Nephron progenitor cell (in vitro differentiated cells): ENCODE results near the gene SAMD10.
A peak's percentile ranks its signal among the peaks of the same experiment; 100 is the strongest.

Experiments used
- DNase-seq: peaks from one replicate; pipeline ENCODE4 v3.0.0; 2021
- H3K27ac Mint-ChIP-seq: 2 replicates; pipeline ENCODE4 v1.8.0; 2021; ENCODE audit warnings: mild to moderate bottlenecking, moderate library complexity, mixed read lengths
- H3K27me3 Mint-ChIP-seq: 2 replicates; pipeline ENCODE4 v1.8.0; 2021; ENCODE audit warnings: mild to moderate bottlenecking, low read depth, mixed read lengths; ENCODE audit not compliant: poor library complexity
- H3K36me3 Mint-ChIP-seq: 2 replicates; pipeline ENCODE4 v1.8.0; 2021; ENCODE audit warnings: low read depth, mixed read lengths
- H3K4me1 Mint-ChIP-seq: 2 replicates; pipeline ENCODE4 v1.8.0; 2021; ENCODE audit warnings: mixed read lengths
- H3K4me3 Mint-ChIP-seq: 2 replicates; pipeline ENCODE4 v1.8.0; 2021; ENCODE audit warnings: mild to moderate bottlenecking, moderate library complexity, mixed read lengths
- H3K9me3 Mint-ChIP-seq: 2 replicates; pipeline ENCODE4 v1.8.0; 2021; ENCODE audit warnings: mild to moderate bottlenecking, moderate library complexity, mixed read lengths
- TF ChIP-seq, protein P1 (sequence below): fragments of 200-600 bp; sonication (generic); IDR thresholded peaks from 2 replicates; pipeline ENCODE4 v1.5.0; 2021; ENCODE audit warnings: antibody characterized with exemption

SAMD10 gene

GRCh38 chr20:64011366-64011779, 31.9 kb upstream of the SAMD10 start:
- TF ChIP-seq, protein P1, sequence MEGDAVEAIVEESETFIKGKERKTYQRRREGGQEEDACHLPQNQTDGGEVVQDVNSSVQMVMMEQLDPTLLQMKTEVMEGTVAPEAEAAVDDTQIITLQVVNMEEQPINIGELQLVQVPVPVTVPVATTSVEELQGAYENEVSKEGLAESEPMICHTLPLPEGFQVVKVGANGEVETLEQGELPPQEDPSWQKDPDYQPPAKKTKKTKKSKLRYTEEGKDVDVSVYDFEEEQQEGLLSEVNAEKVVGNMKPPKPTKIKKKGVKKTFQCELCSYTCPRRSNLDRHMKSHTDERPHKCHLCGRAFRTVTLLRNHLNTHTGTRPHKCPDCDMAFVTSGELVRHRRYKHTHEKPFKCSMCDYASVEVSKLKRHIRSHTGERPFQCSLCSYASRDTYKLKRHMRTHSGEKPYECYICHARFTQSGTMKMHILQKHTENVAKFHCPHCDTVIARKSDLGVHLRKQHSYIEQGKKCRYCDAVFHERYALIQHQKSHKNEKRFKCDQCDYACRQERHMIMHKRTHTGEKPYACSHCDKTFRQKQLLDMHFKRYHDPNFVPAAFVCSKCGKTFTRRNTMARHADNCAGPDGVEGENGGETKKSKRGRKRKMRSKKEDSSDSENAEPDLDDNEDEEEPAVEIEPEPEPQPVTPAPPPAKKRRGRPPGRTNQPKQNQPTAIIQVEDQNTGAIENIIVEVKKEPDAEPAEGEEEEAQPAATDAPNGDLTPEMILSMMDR = no peak
- H3K27ac Mint-ChIP-seq = no peak overlapping the region
- no peaks in the 10 kb centered on the region for H3K27me3 Mint-ChIP-seq
- H3K9me3 Mint-ChIP-seq = peaks cover 11% of the 10 kb centered on the region
- H3K4me1 Mint-ChIP-seq = no peaks in the 10 kb centered on the region
- peaks cover 74% of the 10 kb centered on the region for H3K36me3 Mint-ChIP-seq
- DNase-seq = no peak
- H3K4me3 Mint-ChIP-seq = no peak overlapping the region

GRCh38 chr20:64010711-64011237, 31.3 kb upstream of the SAMD10 start:
- no peak for DNase-seq
- H3K27ac Mint-ChIP-seq = no peak overlapping the region
- H3K9me3 Mint-ChIP-seq = peaks cover 11% of the 10 kb centered on the region
- peaks cover 73% of the 10 kb centered on the region for H3K36me3 Mint-ChIP-seq
- H3K4me3 Mint-ChIP-seq = no peak overlapping the region
- H3K27me3 Mint-ChIP-seq = no peaks in the 10 kb centered on the region
- TF ChIP-seq, protein P1 = no peak
- no peaks in the 10 kb centered on the region for H3K4me1 Mint-ChIP-seq

DNA sequence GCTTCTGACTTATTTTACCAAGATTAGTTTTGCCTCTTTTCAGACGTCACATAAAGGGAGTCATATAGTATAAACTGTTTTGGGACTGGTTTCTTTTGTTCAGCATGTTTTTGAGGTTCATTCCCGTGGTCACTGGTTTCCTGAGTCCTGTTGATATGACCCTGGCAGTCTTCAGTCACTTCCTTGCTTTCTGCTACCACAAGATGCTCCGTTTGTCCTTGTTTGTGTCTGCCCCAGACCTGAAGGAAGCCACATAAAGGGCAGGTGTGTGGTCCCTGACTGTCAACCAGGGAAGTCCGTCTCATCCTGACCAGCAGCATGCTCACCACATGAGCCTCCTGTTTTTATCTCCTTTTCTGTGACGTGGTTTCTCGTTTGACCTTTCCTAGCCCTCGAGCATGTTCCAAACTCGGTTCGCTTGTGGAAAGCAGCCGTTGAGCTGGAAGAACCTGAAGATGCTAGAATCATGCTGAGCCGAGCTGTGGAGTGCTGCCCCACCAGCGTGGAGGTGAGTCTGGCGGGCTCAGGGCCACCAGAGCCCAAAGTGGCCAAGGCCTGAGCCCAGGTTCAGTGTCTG, 30.5 kb upstream of the SAMD10 start:
- peak overlapping the region; percentile 39 for H3K27ac Mint-ChIP-seq
- H3K27me3 Mint-ChIP-seq = no peaks in the 10 kb centered on the region
- DNase-seq = no peak
- TF ChIP-seq, protein P1 = no peak
- H3K36me3 Mint-ChIP-seq = peaks cover 70% of the 10 kb centered on the region
- peaks cover 11% of the 10 kb centered on the region for H3K9me3 Mint-ChIP-seq
- no peak overlapping the region for H3K4me3 Mint-ChIP-seq
- peaks cover 5% of the 10 kb centered on the region for H3K4me1 Mint-ChIP-seq

- Mint-ChIP-seq H3K36me3 (peaks cover 60% of the 10 kb centered on the region), H3K4me1 (peaks cover 23% of the 10 kb centered on the region), H3K27me3 (no peaks in the 10 kb centered on the region), H3K27ac (no peak overlapping the region), H3K9me3 (peaks cover 11% of the 10 kb centered on the region), H3K4me3 (no peak overlapping the region)
- TF ChIP-seq, protein P1 = no peak
- DNase-seq = no peak
These were observed 27.5 kb upstream of the SAMD10 start for GRCh38 chr20:64006902-64007301.

DNA sequence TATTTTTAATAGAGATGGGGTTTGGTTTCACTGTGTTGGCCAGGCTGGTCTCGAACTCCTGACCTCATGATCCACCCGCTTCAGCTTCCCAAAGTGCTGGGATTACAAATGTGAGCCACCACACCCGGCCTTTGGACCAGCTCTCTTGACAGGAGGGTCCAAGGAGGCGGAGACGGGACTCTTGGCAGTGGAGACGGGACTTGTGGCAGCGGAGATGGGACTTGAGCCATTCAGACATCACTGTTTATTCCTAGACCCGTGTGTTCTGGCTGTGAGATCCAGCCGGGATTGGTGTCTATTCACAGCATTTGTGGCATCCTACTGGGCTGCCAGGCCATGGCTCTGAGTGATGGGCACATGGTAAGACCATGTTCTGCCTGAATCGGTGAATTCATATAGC, 27.0 kb upstream of the SAMD10 start:
- no peak for DNase-seq
- Mint-ChIP-seq H3K27ac (no peak overlapping the region), H3K27me3 (no peaks in the 10 kb centered on the region), H3K4me1 (peaks cover 26% of the 10 kb centered on the region), H3K36me3 (peaks cover 63% of the 10 kb centered on the region), H3K9me3 (peaks cover 11% of the 10 kb centered on the region), H3K4me3 (no peak overlapping the region)
- TF ChIP-seq, protein P1 = no peak

DNA sequence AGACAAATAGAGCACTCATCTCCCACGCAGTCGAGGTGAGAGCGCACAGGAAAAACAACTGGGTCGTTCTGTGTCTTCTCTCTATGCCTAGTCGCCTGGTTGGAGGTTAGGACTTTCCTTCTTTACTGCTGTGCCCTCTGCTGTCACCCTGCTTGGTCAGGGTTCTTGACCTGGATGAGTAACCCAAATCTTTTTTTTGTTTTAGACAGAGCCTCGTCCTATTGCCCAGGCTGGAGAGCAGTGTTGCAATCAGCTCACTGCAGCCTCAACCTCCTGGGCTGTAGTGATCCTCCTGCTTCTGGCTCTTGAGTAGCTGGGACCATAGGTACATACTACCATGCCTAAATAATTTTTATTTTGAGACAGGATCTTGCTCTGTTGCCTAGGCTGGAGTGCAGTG, 26.0 kb upstream of the SAMD10 start:
- H3K4me3 Mint-ChIP-seq = no peak overlapping the region
- TF ChIP-seq, protein P1 = no peak
- H3K4me1 Mint-ChIP-seq = peaks cover 27% of the 10 kb centered on the region
- no peaks in the 10 kb centered on the region for H3K27me3 Mint-ChIP-seq
- no peak for DNase-seq
- peaks cover 11% of the 10 kb centered on the region for H3K9me3 Mint-ChIP-seq
- H3K27ac Mint-ChIP-seq = peak overlapping the region; percentile 56
- peaks cover 58% of the 10 kb centered on the region for H3K36me3 Mint-ChIP-seq
